ENCODE results near the gene PIP5KL1. TPM values are rescaled to one million over a fixed set of nuclear protein-coding genes. Genes with fewer than 3 reads are reported as not detected.
A peak's percentile ranks its signal among the peaks of the same experiment; 100 is the strongest.

PIP5KL1 gene
- total RNA-seq, 1 donor from 2014 or later = 3.4 TPM

- intact Hi-C loops (cut with micrococcal nuclease) = no loop called here
- H3K36me3 Mint-ChIP-seq (ENCODE audit: low read depth) = peaks cover 39% of the 10 kb centered on the region
- H3K27me3 Mint-ChIP-seq (ENCODE audit: low read depth) = no peaks in the 10 kb centered on the region
- no peak for DNase-seq (ENCODE audit: low spot score)
- no peak overlapping the region for H3K4me3 Mint-ChIP-seq (ENCODE audit: low read depth)
- no peaks in the 10 kb centered on the region for H3K9me3 Mint-ChIP-seq
- peaks cover 33% of the 10 kb centered on the region for H3K4me1 Mint-ChIP-seq (ENCODE audit: low read depth)
- H3K27ac Mint-ChIP-seq = peak overlapping the region; percentile 58
These were observed 20.1 kb upstream of the PIP5KL1 start for GRCh38 chr9:127950513-127951289.

DNA sequence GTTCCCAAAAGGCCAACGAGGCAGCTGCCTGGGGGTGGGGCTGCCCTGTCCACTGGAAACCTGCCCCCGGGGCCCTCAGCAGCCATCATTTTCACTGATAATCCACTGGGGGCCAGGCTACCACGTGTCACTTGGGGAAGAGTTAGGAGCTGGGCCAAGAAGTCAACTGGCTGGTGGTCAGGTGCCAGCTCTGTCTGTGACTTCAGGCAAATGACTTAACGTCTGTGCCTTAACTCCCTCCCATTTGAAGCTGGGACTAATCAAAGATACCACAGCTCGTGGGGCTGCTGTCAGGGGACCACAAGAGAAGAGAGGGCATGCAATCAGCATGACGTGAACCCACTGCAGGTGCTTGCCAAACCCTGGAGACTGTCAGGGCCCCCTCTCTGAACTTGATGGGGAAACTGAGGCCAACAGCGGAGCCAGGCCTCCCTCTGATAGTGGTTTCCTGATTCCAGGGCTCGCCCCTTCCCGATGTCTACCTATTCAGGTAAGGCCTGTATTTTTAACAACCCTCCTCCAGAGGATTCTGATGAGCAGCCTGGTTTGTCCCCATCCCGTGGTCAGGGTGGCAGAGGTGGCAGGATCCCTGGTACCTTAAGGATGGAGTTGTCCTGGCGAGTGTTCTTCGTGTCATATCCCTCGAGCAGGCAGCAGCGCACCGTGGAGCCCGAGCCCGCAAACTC lies 19.4 kb upstream of the PIP5KL1 start:
- no peak for DNase-seq (ENCODE audit: low spot score)
- intact Hi-C loops (cut with micrococcal nuclease) = no loop called here
- Mint-ChIP-seq H3K4me1 (ENCODE audit: low read depth) (peaks cover 28% of the 10 kb centered on the region), H3K27me3 (ENCODE audit: low read depth) (no peaks in the 10 kb centered on the region), H3K36me3 (ENCODE audit: low read depth) (peaks cover 44% of the 10 kb centered on the region), H3K9me3 (no peaks in the 10 kb centered on the region), H3K27ac (no peak overlapping the region), H3K4me3 (ENCODE audit: low read depth) (no peak overlapping the region)

DNA sequence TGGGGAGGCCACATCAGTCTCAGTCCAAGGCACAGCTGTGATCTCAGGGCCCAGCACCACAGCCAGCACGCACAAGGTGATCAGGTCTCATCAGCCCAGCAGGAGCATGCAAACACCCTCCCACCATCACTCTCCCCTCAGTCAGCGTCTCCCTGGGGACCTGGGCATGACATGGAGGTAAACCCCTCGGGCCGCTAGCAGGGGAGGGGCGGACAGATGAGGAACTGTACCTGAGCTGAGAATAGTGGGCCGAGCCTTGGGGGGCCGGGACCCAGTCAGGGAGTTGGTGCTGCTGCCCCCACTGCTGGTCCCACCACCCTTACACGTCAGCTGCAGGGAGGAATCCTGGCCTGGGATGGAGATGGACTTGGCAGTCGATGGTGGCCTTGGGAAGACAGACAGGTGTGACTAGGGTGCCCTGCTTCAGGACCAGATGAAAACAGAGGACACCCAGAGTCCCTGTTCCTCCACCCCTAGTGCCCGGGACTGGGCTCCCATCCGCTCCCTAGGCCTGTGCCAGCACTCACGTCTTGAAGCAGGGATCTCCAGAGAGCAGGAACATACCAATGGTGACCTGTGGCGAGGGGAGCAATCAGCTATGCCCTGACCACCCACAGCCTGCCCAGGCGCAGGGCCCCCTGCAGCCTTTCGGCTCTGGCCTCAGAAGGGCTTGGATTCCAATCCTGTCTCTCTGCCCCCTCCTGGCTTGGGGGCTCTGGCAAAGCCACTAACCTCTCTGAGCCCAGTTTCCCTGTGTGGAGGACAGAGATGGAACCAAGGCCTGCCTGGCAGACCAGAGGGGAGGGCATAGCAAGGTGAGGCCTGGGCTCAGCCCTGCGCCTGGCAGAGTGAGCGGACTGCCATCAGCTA lies 17.5 kb upstream of the PIP5KL1 start:
- intact Hi-C loops (cut with micrococcal nuclease) = no loop called here

GRCh38 chr9:127946728-127947127 lies 16.2 kb upstream of the PIP5KL1 start:
- Mint-ChIP-seq H3K36me3 (ENCODE audit: low read depth) (peaks cover 74% of the 10 kb centered on the region), H3K27ac (no peak overlapping the region), H3K4me1 (ENCODE audit: low read depth) (peaks cover 23% of the 10 kb centered on the region), H3K9me3 (no peaks in the 10 kb centered on the region), H3K4me3 (ENCODE audit: low read depth) (no peak overlapping the region), H3K27me3 (ENCODE audit: low read depth) (no peaks in the 10 kb centered on the region)
- no peak for DNase-seq (ENCODE audit: low spot score)
- intact Hi-C loops (cut with micrococcal nuclease) = no loop called here

More for the DNA sequence above, 17.5 kb upstream of the PIP5KL1 start:
- Mint-ChIP-seq H3K36me3 (ENCODE audit: low read depth) (peaks cover 61% of the 10 kb centered on the region), H3K4me3 (ENCODE audit: low read depth) (no peak overlapping the region), H3K9me3 (no peaks in the 10 kb centered on the region), H3K27ac (peak overlapping the region; percentile 11), H3K27me3 (ENCODE audit: low read depth) (no peaks in the 10 kb centered on the region), H3K4me1 (ENCODE audit: low read depth) (peaks cover 22% of the 10 kb centered on the region)
- DNase-seq (ENCODE audit: low spot score) = no peak

- H3K27me3 Mint-ChIP-seq (ENCODE audit: low read depth) = no peaks in the 10 kb centered on the region
- H3K36me3 Mint-ChIP-seq (ENCODE audit: low read depth) = peaks cover 74% of the 10 kb centered on the region
- intact Hi-C loops (cut with micrococcal nuclease) = no loop called here
- H3K4me3 Mint-ChIP-seq (ENCODE audit: low read depth) = no peak overlapping the region
- peaks cover 19% of the 10 kb centered on the region for H3K4me1 Mint-ChIP-seq (ENCODE audit: low read depth)
- no peak for DNase-seq (ENCODE audit: low spot score)
- no peak overlapping the region for H3K27ac Mint-ChIP-seq
- H3K9me3 Mint-ChIP-seq = no peaks in the 10 kb centered on the region
These were observed 15.4 kb upstream of the PIP5KL1 start for GRCh38 chr9:127945942-127946341.

DNA sequence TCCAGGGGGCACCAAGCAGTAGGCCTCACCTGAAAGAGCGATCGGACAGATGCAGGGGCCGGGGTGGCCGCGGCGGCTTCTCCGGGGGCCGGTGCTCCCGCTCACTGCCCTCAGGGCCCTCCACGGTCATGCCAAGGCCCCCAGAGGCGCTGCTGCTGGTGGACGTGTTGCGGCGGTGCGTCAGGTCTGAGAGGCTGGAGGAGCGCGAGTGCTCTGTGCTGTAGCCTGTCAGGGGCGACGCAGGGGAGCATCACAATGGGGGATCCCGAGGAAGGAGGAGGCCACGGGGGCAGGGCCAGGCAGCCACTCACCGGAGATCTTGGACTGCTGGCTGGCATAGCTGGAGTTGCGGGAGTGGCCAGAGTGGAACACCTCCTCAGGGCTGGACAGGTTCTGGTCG lies 14.8 kb upstream of the PIP5KL1 start:
- Mint-ChIP-seq H3K9me3 (no peaks in the 10 kb centered on the region), H3K4me3 (ENCODE audit: low read depth) (no peak overlapping the region), H3K4me1 (ENCODE audit: low read depth) (peaks cover 17% of the 10 kb centered on the region), H3K27me3 (ENCODE audit: low read depth) (no peaks in the 10 kb centered on the region), H3K27ac (no peak overlapping the region), H3K36me3 (ENCODE audit: low read depth) (peaks cover 74% of the 10 kb centered on the region)
- DNase-seq (ENCODE audit: low spot score) = no peak
- intact Hi-C loops (cut with micrococcal nuclease) = no loop called here

DNA sequence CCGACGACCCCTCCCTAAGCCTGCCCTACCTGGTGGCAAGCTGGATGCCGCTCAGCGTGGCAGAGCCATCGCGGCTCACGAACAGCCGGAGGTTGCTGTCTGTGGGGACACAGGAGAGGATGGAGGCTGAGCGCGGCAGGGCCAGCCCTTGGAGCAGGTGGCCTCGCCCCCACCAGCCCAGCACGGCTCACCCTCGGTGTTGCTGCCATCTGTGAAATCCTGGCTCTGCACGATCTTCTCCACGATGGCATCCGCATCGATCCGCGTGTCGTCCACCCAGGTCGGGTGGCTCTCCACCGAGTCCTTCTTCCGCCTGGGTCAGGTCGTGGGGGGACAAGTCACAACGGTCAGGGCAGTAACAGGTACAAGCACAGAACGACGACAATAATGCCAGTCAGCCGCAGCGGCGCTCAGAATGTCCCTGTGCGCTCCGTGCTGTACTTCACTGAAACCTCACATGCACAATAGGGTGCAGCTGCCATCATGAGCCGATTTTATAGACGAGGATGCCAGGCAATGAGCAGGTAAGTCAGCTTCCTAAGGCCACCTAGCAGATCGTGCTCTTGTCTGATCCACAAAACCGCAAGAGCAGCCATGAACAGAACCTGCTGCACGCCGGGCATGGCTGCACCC lies 14.1 kb upstream of the PIP5KL1 start:
- intact Hi-C loops (cut with micrococcal nuclease) = no loop called here
- no peaks in the 10 kb centered on the region for H3K27me3 Mint-ChIP-seq (ENCODE audit: low read depth)
- no peaks in the 10 kb centered on the region for H3K9me3 Mint-ChIP-seq
- H3K4me3 Mint-ChIP-seq (ENCODE audit: low read depth) = no peak overlapping the region
- H3K27ac Mint-ChIP-seq = no peak overlapping the region
- no peak for DNase-seq (ENCODE audit: low spot score)
- H3K36me3 Mint-ChIP-seq (ENCODE audit: low read depth) = peaks cover 70% of the 10 kb centered on the region
- peaks cover 15% of the 10 kb centered on the region for H3K4me1 Mint-ChIP-seq (ENCODE audit: low read depth)

GRCh38 chr9:127943731-127944144 lies 13.2 kb upstream of the PIP5KL1 start:
- intact Hi-C loops (cut with micrococcal nuclease) = loop anchor here (1.0 to 2.0 kb wide), 3 partner anchors 27 to 173 kb away; no protein-coding TSS in a partner anchor
- Mint-ChIP-seq H3K4me1 (ENCODE audit: low read depth) (peaks cover 15% of the 10 kb centered on the region), H3K27me3 (ENCODE audit: low read depth) (no peaks in the 10 kb centered on the region), H3K4me3 (ENCODE audit: low read depth) (no peak overlapping the region), H3K36me3 (ENCODE audit: low read depth) (peaks cover 69% of the 10 kb centered on the region), H3K27ac (peak overlapping the region; percentile 51), H3K9me3 (no peaks in the 10 kb centered on the region)
- DNase-seq (ENCODE audit: low spot score) = peak; percentile 65

DNA sequence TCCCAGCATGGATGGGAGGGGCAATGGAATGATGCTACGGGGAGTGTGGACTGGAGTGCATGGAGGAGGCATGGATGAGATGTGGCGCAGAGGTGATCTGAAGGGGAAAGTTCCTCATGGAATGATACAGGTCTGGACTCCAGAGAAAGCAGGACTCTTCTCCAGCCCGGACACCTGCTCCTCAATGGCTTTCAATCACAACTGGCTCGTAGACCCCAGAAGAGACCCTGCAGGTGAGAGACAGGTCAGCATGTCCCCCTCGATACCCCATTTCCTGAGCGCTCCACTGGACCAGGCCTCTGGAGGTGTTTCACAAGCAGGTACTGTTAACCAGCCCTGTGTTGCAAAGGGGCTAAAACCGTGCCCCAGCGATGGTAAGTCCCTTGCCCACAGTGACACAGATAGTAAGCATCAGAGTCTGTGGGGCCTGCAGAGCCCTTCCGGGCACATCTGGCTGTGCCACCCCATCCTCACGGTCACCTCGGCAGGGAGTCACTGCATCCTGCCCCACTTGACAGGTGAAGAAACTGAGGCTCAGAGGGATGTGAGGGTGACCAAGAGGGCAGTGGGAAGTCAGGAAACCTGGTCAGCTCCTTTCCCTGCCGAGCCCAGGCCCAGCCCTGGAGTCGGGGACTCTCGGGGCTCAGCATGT lies 12.6 kb upstream of the PIP5KL1 start:
- no peaks in the 10 kb centered on the region for H3K9me3 Mint-ChIP-seq
- intact Hi-C loops (cut with micrococcal nuclease) = loop anchor here (1.0 to 2.0 kb wide), 3 partner anchors 28 to 174 kb away; no protein-coding TSS in a partner anchor
- H3K4me3 Mint-ChIP-seq (ENCODE audit: low read depth) = no peak overlapping the region
- no peaks in the 10 kb centered on the region for H3K27me3 Mint-ChIP-seq (ENCODE audit: low read depth)
- DNase-seq (ENCODE audit: low spot score) = no peak
- H3K36me3 Mint-ChIP-seq (ENCODE audit: low read depth) = peaks cover 64% of the 10 kb centered on the region
- peaks cover 12% of the 10 kb centered on the region for H3K4me1 Mint-ChIP-seq (ENCODE audit: low read depth)
- H3K27ac Mint-ChIP-seq = peak overlapping the region; percentile 56

- intact Hi-C loops (cut with micrococcal nuclease) = loop anchor here (1.0 to 2.0 kb wide), 3 partner anchors 28 to 174 kb away; no protein-coding TSS in a partner anchor
- no peak overlapping the region for H3K4me3 Mint-ChIP-seq (ENCODE audit: low read depth)
- no peaks in the 10 kb centered on the region for H3K27me3 Mint-ChIP-seq (ENCODE audit: low read depth)
- H3K9me3 Mint-ChIP-seq = no peaks in the 10 kb centered on the region
- H3K4me1 Mint-ChIP-seq (ENCODE audit: low read depth) = peaks cover 16% of the 10 kb centered on the region
- H3K27ac Mint-ChIP-seq = peak overlapping the region; percentile 56
- no peak for DNase-seq (ENCODE audit: low spot score)
- peaks cover 60% of the 10 kb centered on the region for H3K36me3 Mint-ChIP-seq (ENCODE audit: low read depth)
These were observed 11.8 kb upstream of the PIP5KL1 start for GRCh38 chr9:127942216-127943010.

- H3K27ac Mint-ChIP-seq = no peak overlapping the region
- intact Hi-C loops (cut with micrococcal nuclease) = loop anchor here (2.0 kb wide), 2 partner anchors 29 to 175 kb away; no protein-coding TSS in a partner anchor
- no peak for DNase-seq (ENCODE audit: low spot score)
- no peaks in the 10 kb centered on the region for H3K9me3 Mint-ChIP-seq
- H3K4me1 Mint-ChIP-seq (ENCODE audit: low read depth) = peaks cover 18% of the 10 kb centered on the region
- H3K4me3 Mint-ChIP-seq (ENCODE audit: low read depth) = no peak overlapping the region
- peaks cover 61% of the 10 kb centered on the region for H3K36me3 Mint-ChIP-seq (ENCODE audit: low read depth)
- H3K27me3 Mint-ChIP-seq (ENCODE audit: low read depth) = no peaks in the 10 kb centered on the region
These were observed 11.3 kb upstream of the PIP5KL1 start for GRCh38 chr9:127941961-127942215.
